Stomach (tissue), 4 donors: ENCODE results near the gene EEF1G.

ENCODE experiments used
- CTCF ChIP-seq, 7 experiments: fragments of 450-650 bp in 4 of 7; fragments of 200-600 bp in 3 of 7; sonication (generic) in 3 of 7; IDR thresholded peaks; one replicate each; pipeline ENCODE4 v1.5.1; 2016 to 2019; ENCODE audit warnings: antibody characterized with exemption in 7 of 7, control low read depth in 2 of 7, mild to moderate bottlenecking in 1 of 7
- EP300 ChIP-seq: sonication (generic); formaldehyde crosslinking; IDR thresholded peaks from one replicate; pipeline ENCODE4 v1.6.1; 2017; ENCODE audit warnings: antibody characterized with exemption
- POLR2A ChIP-seq, 4 donors: fragments of 450-650 bp; IDR thresholded peaks; one replicate each; pipeline ENCODE4 v1.6.1; 2016; ENCODE audit warnings: antibody characterized with exemption in 4 of 4, control low read depth in 2 of 4, mild to moderate bottlenecking in 1 of 4, moderate library complexity in 1 of 4
- POLR2AphosphoS5 ChIP-seq, 3 donors: sonication (generic); formaldehyde crosslinking; IDR thresholded peaks; one replicate each; pipeline ENCODE4 v1.6.1; 2016; ENCODE audit warnings: antibody characterized with exemption in 3 of 3

GRCh38 chr11:62548545-62549335 is 25.0 kb downstream of the EEF1G start:
- TF ChIP-seq CTCF (IDR thresholded peaks at IDR 0.05) (no peak), POLR2AphosphoS5 (IDR thresholded peaks at IDR 0.05) (peak in 2 of 3 donors; percentile 43 to 57), POLR2A (IDR thresholded peaks at IDR 0.05) (no peak), EP300 (no peak)
